PC-3 (cell line): ENCODE results near the gene WHRN. TPM values are rescaled to one million over a fixed set of nuclear protein-coding genes. Genes with fewer than 3 reads are reported as not detected.

Experiments
- ATAC-seq: fragments of 200-7000 bp; cut with Tn5 transposase; 2 replicates; pipeline ENCODE4 v1.9.1; 2020; ENCODE audit warnings: mild to moderate bottlenecking, moderate library complexity
- BruUV-seq: library from RNA; stranded (reverse); fragments of 400-500 nt; replicated peaks from 2 replicates; lab custom pipeline; 2021; lab: Mats Ljungman, UMichigan
- CTCF ChIA-PET: fragments of 300-600 bp; sonication (Branson Sonifier 250); formaldehyde crosslinking; loops from one replicate; lab custom pipeline; 2022; ENCODE audit warnings: antibody characterized with exemption; lab: Charles Lee
- POLR2A ChIA-PET: fragments of 300-600 bp; sonication (Branson Sonifier 250); formaldehyde crosslinking; loops from one replicate; lab custom pipeline; 2022; ENCODE audit warnings: antibody characterized with exemption; ENCODE audit not compliant: unreplicated experiment; lab: Charles Lee
- DNase-seq: peaks from one replicate; pipeline ENCODE4 v3.0.0-alpha.2; 2015
- H2AFZ ChIP-seq: fragments of 300-600 bp; sonication (generic); 2 replicates; pipeline ENCODE4 v1.6.0; 2016; ENCODE audit warnings: antibody characterized with exemption, low read length
- H3F3A ChIP-seq: fragments of 300-600 bp; sonication (generic); one replicate; pipeline ENCODE4 v1.6.0; 2017; ENCODE audit warnings: antibody characterized with exemption, low read length, control low read depth, mild to moderate bottlenecking; ENCODE audit not compliant: unreplicated experiment
- H3K27ac ChIP-seq: fragments of 300-600 bp; sonication (generic); 2 replicates; pipeline ENCODE4 v1.5.1; 2016; ENCODE audit warnings: mild to moderate bottlenecking, low read length
- H3K27me3 ChIP-seq: fragments of 300-600 bp; sonication (generic); 2 replicates; pipeline ENCODE4 v1.6.1; 2016; ENCODE audit warnings: low read length, mixed read lengths
- H3K36me3 ChIP-seq: fragments of 300-600 bp; sonication (generic); 2 replicates; pipeline ENCODE4 v1.6.1; 2016; ENCODE audit warnings: low read depth, mixed run types, low read length, mixed read lengths
- H3K4me1 ChIP-seq: fragments of 300-600 bp; sonication (generic); 2 replicates; pipeline ENCODE4 v1.5.1; 2016; ENCODE audit warnings: low read length; ENCODE audit not compliant: insufficient read depth
- H3K4me2 ChIP-seq: fragments of 300-600 bp; sonication (generic); 2 replicates; pipeline ENCODE4 v1.6.0; 2016; ENCODE audit warnings: low read length
- H3K4me3 ChIP-seq: fragments of 300-600 bp; sonication (generic); 2 replicates; pipeline ENCODE4 v1.5.1; 2016; ENCODE audit warnings: mild to moderate bottlenecking, low read length, mixed read lengths
- H3K79me2 ChIP-seq: fragments of 300-600 bp; sonication (generic); 2 replicates; pipeline ENCODE4 v1.6.1; 2017; ENCODE audit warnings: low read length, mixed read lengths
- H3K9ac ChIP-seq: fragments of 300-600 bp; sonication (generic); 2 replicates; pipeline ENCODE4 v1.6.0; 2016; ENCODE audit warnings: mild to moderate bottlenecking, low read length
- H3K9me2 ChIP-seq: fragments of 300-600 bp; sonication (generic); replicated peaks from 2 replicates; pipeline ENCODE4 v1.6.1; 2016; ENCODE audit warnings: mixed run types, low read length, mixed read lengths
- H3K9me3 ChIP-seq: fragments of 300-600 bp; sonication (generic); 2 replicates; pipeline ENCODE4 v1.6.1; 2016; ENCODE audit warnings: low read length, mixed read lengths
- H4K20me1 ChIP-seq: fragments of 300-600 bp; sonication (generic); 2 replicates; pipeline ENCODE4 v1.6.1; 2016; ENCODE audit warnings: low read length, mixed read lengths
- EZH2 ChIP-seq: fragments of 300-600 bp; sonication (generic); IDR thresholded peaks from one replicate; pipeline ENCODE4 v1.6.1; 2017; ENCODE audit warnings: antibody characterized with exemption, mild to moderate bottlenecking, low read length; ENCODE audit not compliant: unreplicated experiment
- EZH2phosphoT487 ChIP-seq: fragments of 300-600 bp; sonication (generic); IDR thresholded peaks from 2 replicates; pipeline ENCODE4 v1.6.1; 2018; ENCODE audit warnings: mild to moderate bottlenecking, antibody characterized with exemption, low read length, borderline replicate concordance
- intact Hi-C: fragments of 100-400 bp; cut with micrococcal nuclease; formaldehyde crosslinking; loops from 2 replicates; pipeline ENCODE4 v1.9.0; 2023
- total RNA-seq: library from RNA; depleted of rRNA; stranded (reverse); fragments of >200 nt; gene quantifications from 2 replicates; pipeline ENCODE4 v1.2.3, GENCODE V29; 2014
- TF ChIP-seq, protein P1 (sequence below): fragments of 300-600 bp; sonication (generic); conservative IDR thresholded peaks from 2 replicates; pipeline ENCODE4 v1.5.1; 2017; ENCODE audit warnings: antibody characterized with exemption, low read depth, mild to moderate bottlenecking, low read length

WHRN gene
- total RNA-seq, 1 experiment from 2014 or later, result 10.5 TPM

DNA sequence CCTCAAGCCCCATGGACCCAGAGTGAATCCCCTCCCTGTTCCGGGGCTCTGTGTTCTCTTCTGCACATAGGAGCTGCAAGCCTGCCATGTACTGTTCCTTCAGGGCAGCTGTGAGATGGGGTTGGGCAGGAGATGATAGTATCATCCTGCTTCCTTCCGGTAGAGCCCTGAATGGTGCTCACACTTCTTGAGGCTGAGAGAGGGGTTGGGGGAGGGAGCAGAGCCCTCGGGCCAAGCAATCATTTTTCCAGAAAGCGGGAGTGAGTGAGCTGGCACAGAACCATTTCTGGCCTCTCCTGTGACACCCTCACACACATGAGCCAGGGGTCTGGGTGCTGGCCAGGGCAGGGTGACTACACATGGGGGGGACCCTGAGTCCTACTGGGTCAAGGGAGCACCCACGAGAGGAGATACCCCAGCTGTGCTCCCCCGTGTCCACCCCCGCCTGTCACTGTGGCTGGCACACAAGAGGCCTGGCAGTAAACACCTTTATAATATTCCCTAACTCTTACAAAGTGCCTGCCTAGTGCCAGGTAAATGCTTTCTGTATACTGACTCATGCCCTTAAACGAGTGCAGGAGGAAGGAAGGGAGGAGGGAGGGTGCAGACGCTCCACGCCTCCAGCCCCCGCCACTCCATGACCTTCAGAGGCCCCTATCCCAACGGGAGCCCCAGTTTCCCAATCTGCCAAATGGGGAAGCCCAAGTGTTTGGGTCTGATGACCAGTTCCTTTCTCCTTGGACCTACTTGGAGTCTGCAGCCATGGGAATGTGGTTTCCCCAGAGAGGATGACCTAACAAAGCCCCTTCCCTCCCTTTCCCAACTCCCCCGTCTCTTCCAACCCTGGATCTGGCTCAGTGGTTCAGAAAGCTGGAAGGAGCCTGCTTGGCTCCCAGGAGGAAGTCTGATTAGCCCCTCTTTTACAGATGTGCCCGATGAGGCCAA lies 133.0 kb downstream of the WHRN start:
- peaks cover 29% of the 10 kb centered on the region for H3K4me1 ChIP-seq
- H3K9ac ChIP-seq, result peak overlapping the region; percentile 50
- BruUV-seq, result no TSS peak
- TF ChIP-seq EZH2phosphoT487 (no peak), EZH2 (no peak)
- TF ChIP-seq, protein P1, sequence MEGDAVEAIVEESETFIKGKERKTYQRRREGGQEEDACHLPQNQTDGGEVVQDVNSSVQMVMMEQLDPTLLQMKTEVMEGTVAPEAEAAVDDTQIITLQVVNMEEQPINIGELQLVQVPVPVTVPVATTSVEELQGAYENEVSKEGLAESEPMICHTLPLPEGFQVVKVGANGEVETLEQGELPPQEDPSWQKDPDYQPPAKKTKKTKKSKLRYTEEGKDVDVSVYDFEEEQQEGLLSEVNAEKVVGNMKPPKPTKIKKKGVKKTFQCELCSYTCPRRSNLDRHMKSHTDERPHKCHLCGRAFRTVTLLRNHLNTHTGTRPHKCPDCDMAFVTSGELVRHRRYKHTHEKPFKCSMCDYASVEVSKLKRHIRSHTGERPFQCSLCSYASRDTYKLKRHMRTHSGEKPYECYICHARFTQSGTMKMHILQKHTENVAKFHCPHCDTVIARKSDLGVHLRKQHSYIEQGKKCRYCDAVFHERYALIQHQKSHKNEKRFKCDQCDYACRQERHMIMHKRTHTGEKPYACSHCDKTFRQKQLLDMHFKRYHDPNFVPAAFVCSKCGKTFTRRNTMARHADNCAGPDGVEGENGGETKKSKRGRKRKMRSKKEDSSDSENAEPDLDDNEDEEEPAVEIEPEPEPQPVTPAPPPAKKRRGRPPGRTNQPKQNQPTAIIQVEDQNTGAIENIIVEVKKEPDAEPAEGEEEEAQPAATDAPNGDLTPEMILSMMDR, result no peak
- ChIA-PET POLR2A (no interaction called here), CTCF (no interaction called here)
- peak overlapping the region; percentile 92 for H3K27ac ChIP-seq
- intact Hi-C loops, result no loop called here
- no peaks in the 10 kb centered on the region for H3K9me3 ChIP-seq
- no peaks in the 10 kb centered on the region; the same call in 1 of the 2 replicates for H3K36me3 ChIP-seq
- no peaks in the 10 kb centered on the region for H3K9me2 ChIP-seq
- H2AFZ ChIP-seq, result no peak overlapping the region
- ATAC-seq (peak; percentile 89), DNase-seq (peak; percentile 76)
- H3K27me3 ChIP-seq, result no peaks in the 10 kb centered on the region
- no peaks in the 10 kb centered on the region for H3K79me2 ChIP-seq
- no peaks in the 10 kb centered on the region for H4K20me1 ChIP-seq
- no peaks in the 10 kb centered on the region for H3F3A ChIP-seq
- H3K4me3 ChIP-seq, result no peak overlapping the region; the same call in 1 of the 2 replicates
- H3K4me2 ChIP-seq, result peak overlapping the region; percentile 75

DNA sequence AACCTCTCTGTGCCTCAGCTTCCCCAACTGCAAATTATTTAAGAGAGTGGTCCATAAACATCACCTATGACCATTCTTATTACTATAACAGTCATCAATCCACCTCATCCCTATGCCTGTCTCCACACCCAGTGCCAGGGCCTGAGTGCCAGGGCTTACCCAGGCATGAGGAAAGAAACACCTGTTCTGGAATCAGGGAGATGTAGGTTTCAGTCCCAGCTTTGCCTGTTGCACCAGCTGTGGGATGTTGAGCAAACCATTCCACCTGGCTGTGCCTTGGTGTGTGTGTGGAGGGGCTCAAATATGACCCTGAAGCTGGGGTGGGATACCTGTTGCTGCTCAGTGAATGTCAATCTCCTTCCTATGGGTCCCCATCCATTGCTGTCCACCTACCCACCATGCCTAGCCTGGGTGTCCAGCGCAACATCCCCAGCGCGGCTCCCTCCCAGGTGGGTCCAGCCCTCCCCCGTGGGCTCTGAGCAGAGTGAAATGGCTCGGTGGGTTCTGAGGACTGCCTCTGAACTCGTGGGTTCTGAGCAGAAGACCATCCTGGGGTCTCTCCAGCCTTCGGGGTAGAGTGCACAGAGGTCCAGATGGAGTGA lies 133.8 kb downstream of the WHRN start:
- Histone ChIP-seq H3K36me3 (no peaks in the 10 kb centered on the region), H2AFZ (no peak overlapping the region), H3K4me3 (no peak overlapping the region; the same call in 1 of the 2 replicates), H3K4me1 (peaks cover 37% of the 10 kb centered on the region), H3K27ac (peak overlapping the region; percentile 92), H3F3A (no peaks in the 10 kb centered on the region), H3K9me2 (no peaks in the 10 kb centered on the region), H3K9me3 (no peaks in the 10 kb centered on the region), H3K4me2 (peak overlapping the region; percentile 75), H4K20me1 (no peaks in the 10 kb centered on the region), H3K79me2 (no peaks in the 10 kb centered on the region), H3K27me3 (no peaks in the 10 kb centered on the region), H3K9ac (no peak overlapping the region)
- POLR2A ChIA-PET, result no interaction called here
- ATAC-seq, result no peak
- DNase-seq, result no peak
- intact Hi-C loops, result no loop called here
- TF ChIP-seq, protein P1, result no peak
- TF ChIP-seq EZH2phosphoT487 (no peak), EZH2 (no peak)
- BruUV-seq, result no TSS peak
- CTCF ChIA-PET, result no interaction called here

DNA sequence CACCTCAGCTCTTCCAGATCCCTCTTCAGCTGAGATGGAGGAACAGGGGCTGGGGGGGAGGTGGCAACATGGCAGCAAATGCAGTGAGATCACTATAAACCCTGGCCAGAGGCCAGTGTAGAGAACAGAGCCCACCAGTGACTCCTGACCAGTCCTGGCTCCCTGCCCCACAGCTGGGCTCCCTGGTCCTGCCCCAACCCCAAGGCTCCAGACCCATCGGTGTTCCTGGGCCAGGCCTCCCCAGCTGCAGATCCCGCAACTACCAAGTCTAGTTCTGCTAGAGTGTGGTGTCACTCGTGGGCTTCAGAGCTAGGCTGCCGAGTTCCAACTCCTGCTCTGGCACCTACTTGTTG lies 134.3 kb downstream of the WHRN start:
- ATAC-seq (no peak), DNase-seq (no peak)
- no TSS peak for BruUV-seq
- Histone ChIP-seq H3K9me2 (no peaks in the 10 kb centered on the region), H3K27ac (no peak overlapping the region), H3K4me1 (peaks cover 40% of the 10 kb centered on the region), H3F3A (no peaks in the 10 kb centered on the region), H4K20me1 (no peaks in the 10 kb centered on the region), H3K9ac (no peak overlapping the region), H3K4me3 (no peak overlapping the region), H3K79me2 (no peaks in the 10 kb centered on the region), H2AFZ (no peak overlapping the region), H3K4me2 (no peak overlapping the region), H3K9me3 (no peaks in the 10 kb centered on the region), H3K27me3 (no peaks in the 10 kb centered on the region), H3K36me3 (no peaks in the 10 kb centered on the region)
- CTCF ChIA-PET, result no interaction called here
- POLR2A ChIA-PET, result no interaction called here
- TF ChIP-seq, protein P1, result no peak
- no peak for TF ChIP-seq EZH2phosphoT487
- no peak for TF ChIP-seq EZH2
- intact Hi-C loops, result no loop called here
